ENCODE data around the gene KRTAP13-1.

KRTAP13-1 gene, protein sequence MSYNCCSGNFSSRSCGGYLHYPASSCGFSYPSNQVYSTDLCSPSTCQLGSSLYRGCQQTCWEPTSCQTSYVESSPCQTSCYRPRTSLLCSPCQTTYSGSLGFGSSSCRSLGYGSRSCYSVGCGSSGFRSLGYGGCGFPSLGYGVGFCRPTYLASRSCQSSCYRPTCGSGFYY

DNA sequence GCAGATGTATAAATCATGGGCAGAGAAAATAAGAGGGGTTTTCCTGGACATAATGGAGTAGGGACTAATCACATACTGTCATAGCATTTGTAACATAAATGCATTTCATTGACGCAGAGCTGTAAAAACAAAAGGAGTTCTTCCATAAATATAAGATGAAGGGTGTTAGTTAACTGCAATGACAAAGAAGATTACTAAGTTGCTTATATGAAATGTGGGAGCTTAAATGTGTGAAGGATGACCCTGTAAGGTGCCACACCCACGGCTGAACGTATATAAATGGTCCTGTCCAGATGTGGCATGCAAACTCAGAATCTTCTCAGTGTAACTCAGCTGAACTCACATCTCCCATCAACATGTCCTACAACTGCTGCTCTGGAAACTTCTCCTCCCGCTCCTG is at the start of gene KRTAP13-1:
Gene KRTAP13-1, plus strand, starts transcription at position 301 of the 400 bp plus-strand sequence. Its CDS starts 56 bp downstream, at position 357.
- DNase-seq (ENCODE audit: low spot score) = no peak

DNA sequence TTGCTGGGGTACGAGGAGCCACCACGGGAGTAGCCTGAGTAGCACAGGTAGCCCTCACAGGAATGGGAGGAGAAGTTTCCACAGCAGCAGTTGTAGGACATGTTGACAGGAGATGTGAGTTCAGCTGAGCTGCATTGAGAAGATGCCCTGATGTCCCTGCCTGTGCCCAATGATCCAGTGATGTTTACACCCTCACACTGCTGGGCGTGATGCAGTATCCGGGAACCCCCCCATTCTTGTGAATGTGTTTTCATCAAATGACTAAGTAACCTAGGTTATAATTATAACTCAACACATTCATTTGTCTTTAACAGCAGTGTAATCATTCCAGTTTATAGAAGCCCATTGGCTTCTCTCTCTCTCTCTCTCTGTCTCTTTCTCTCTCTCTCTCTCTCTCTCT is 47.3 kb upstream of the KRTAP13-1 start, which contains the start of gene KRTAP23-1:
Gene KRTAP23-1, minus strand, starts transcription at position 101 of the 400 bp plus-strand sequence. Its CDS starts 0 bp downstream, at position 101.
- no peak for DNase-seq (ENCODE audit: low spot score)

DNA sequence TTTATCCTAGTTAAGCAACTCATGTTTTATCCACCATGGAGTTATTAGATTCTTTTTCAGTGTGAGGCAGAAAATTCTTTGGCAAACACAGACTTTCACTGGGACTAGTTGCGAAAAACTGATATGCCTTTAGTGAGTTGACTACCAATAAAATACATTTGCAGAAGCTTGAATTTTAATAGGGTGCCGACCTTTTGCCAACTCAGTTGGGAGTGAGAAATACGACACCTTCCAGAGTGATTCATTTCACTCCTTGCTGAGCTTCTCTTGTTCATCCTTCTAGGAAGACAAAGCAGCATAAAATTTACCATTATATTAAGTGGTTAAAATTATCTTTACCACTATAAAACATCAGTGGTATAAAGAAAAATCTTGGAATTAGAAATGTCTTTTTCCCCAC is 46.3 kb upstream of the KRTAP13-1 start:
- DNase-seq (ENCODE audit: low spot score) = no peak

DNA sequence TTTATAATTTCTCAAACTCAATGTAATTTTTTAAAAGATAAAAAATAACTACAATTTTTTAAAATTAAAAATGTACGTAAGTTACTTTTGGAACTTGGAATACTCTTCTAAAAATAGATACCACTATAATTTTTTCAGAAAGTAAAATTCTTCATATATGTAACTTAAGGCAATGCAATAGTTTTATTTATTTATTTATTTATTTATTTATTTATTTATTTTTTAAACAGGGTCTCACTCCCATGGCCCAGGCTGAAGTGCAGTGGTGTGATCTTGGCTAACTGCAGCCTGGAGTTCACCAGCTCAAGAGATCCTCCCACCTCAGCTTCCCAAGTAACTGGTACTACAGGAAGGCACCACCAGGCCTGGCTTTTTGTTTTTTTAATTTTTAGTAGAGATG is 44.3 kb upstream of the KRTAP13-1 start:
- DNase-seq (ENCODE audit: low spot score) = no peak

DNA sequence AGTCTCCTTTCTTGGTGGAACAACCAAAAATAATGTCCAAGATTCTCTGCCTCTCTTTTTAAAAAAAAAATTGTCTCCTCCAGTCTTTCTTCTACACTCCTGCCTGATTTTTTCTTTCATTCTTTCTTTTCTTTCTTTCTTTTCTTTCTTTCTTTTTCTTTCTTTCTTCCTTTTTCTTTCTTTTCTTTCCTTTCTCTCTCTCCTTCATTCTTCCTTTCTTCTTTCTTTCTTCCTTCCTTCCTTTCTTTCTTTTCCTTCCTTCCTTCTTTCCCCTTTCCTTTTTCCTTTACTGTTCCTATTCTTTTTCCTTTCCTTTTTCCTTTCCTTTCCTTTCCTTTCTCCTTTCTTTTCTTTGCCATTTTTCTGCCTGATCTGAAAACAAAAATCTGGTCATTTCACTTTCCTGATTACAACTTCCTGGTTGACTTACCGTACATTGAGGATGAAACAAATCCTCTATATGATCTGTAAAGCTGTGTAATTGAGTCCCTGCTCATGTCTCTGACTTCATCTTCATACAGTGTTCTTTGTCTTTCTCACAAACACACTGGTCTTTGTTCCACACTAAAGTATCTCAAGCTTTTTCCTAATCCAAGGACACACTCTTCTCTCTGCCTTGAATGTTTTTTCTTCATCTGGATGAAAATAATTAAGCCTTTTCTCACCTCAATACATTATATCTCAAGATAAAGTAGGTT is 41.4 kb upstream of the KRTAP13-1 start:
- DNase-seq (ENCODE audit: low spot score) = no peak

DNA sequence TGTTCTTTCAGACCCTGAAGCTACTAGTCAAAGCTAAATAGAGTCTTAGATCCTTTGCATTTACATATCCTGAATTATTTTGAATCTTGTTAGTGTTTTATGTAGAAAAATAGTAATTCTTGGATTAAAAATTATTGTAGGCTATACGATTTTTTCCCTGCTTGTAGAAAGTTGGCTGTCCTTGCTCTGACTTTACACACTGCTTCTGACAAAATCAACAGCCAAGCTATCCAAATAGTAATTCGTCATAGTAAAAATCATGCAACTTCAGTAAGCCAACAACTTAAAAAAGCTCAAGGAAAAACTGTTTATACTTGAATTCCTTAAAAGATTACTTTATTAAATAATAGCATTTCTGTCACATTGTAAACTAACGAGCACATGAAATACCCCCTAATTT is 39.9 kb upstream of the KRTAP13-1 start:
- no peak for DNase-seq (ENCODE audit: low spot score)

DNA sequence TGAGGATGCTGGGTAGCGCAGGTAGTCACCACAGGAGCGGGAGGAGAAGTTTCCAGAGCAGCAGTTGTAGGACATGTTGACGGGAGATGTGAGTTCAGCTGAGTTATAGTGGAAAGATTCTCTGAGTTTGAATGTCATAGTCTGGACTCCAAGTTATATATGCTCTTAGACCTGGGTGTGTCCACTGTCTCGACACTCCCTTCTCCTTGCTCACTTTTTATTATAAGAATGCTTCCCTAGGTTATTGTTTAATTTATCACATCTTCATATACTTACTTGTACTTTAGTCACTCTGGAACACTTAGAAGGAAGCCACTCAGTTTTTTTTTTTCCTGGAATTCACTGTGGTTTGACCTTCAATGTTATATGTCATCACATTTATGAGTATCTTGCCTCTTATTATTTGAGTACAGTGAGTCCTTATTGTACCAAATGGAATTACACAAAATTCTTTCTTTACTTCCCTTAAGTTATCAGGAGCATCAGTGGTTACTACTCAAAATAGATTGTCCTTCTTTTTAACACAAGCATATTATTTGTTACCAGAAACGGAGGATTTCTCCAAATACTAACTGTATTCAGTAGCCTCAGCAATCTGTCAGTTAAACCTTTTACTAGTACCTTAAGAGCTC is 23.6 kb upstream of the KRTAP13-1 start, which contains the start of gene KRTAP13-2:
Gene KRTAP13-2, minus strand, starts transcription at position 133 of the 632 bp plus-strand sequence. Its CDS starts 58 bp downstream, at position 75.
- DNase-seq (ENCODE audit: low spot score) = no peak

DNA sequence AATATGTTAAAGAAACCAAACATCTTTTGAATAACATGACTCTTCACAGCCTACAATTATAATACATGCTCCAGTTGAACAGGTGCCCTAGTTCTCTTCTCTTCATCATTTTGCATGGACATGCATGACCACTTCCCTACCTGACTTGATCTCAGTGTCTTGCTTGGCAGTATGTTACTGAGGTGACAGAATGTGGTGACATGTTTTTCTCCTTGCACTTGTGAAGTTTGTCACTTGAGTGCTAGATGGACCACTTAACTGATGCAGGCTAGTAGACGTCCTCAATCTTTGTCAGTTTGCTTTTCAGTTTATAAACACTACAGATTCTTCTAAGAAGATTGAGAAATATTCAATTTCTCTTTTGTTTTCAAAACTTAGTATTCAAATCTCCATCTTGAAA is 13.6 kb upstream of the KRTAP13-1 start:
- no peak for DNase-seq (ENCODE audit: low spot score)

DNA sequence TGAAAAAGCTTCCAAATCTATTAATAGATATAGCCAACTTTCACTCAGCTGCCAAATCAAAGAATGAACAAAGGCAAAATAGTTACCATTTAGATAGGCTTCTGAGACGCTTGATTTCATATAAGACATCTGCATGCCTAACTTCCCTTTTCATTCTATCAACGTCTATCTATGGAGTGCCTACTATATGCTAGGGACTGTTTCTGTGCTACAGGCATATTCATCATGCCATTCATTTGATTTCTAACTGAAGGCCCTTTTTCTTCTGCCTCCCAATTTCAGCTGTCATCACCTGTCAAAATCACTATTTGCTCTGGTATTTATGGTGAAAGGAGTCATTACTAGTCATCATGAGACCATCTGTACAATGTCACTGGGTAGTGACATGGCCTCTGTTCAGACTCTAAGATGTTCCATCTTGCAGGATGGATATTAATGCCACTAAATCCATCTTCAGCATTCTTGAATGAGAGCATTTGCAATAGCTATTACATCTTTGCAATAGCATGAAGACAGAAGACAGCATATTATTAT is 4.3 kb upstream of the KRTAP13-1 start:
- no peak for DNase-seq (ENCODE audit: low spot score)

DNA sequence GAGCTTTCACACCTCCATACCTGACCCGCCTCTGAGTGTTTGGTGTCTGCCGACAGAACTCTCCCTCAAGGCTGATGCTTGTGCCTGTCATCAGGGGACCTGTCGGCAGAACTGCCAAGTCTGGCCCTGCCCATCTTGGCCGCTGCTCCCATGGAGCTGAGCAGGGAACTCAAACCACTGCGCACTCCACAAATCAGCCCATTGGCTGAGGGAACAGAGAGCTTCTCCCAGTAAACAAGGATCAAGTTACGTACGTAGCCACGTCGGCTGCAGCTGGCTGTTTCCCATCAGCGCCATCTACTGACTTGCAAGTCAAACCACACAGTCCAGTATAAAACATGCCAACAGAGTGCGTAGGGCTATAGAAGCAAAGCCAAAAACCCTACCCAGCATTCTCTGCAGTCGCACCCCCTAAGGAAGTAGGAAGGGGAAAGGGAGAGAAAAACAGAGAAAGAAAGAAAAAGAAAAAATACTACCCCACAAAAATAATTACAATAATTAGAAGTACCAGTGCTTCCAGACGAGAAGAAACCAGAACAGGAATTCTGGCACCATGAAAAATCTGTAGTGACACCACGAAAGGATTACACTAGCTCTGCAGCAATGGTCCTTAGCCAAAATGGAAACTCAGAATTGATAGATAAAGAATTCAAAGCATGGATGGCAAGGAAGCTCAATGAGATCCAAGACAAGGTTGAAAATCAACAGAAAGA is 13.1 kb downstream of the KRTAP13-1 start:
- DNase-seq (ENCODE audit: low spot score) = peak; percentile 12

DNA sequence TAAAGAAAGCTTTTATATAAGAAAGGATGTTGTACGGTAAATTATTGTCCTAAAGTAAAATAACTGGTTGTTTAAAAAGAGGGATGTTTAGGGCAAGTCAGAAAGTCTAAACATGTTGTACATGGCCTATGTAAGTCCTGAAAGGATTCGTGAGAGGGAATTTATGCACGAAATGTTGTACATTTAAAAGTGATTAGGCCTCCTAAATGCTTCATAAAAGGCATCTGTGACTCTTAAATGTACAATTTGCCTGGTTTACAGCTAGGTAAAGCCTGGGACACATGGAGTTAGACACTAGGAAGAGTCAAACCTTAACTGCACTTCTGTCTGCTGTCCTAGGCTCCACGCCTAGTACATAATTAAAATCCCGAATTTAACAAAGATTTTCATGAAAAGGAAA is 20.2 kb downstream of the KRTAP13-1 start:
- DNase-seq (ENCODE audit: low spot score) = no peak

DNA sequence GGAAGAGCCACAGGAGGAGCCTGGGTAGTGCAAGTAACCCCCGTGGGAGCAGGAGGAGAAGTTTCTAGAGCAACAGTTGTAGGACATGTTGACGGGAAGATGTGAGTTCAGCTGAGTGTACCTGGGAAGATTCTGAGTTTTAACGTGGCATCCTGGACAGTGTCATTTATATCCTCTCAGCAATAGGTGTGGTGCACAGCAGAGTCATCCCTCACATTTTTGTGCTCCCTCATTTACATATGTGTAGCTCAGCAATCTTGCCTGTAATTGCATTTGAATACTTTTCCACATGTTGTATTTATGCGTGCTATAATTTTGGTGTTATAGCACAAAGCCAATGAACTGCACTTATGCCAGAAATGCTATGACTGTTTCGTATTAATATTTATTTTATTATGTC is 30.0 kb downstream of the KRTAP13-1 start, which contains the start of gene KRTAP13-3:
Gene KRTAP13-3, minus strand, starts transcription at position 101 of the 400 bp plus-strand sequence. Its CDS starts 14 bp downstream, at position 87.
- DNase-seq (ENCODE audit: low spot score) = no peak

DNA sequence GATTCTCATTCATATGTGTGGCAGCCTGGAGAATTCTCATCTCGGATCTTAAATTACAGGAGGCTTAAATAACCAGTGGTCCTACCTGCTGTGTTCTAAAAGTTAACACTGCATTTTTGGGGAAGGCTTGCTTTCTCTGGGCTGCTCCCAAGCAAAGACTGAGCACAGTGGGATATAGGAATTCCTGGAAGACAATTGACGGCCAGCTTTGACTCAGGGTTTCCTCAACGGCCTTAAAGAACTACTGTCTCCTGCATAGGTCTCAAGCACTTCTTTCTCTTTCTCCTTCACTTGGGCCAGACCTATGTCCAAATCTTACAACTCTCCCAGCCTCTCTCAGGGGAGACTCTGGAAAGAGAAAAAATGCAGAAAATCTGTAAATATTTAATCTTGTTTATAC is 30.9 kb downstream of the KRTAP13-1 start:
- no peak for DNase-seq (ENCODE audit: low spot score)

DNA sequence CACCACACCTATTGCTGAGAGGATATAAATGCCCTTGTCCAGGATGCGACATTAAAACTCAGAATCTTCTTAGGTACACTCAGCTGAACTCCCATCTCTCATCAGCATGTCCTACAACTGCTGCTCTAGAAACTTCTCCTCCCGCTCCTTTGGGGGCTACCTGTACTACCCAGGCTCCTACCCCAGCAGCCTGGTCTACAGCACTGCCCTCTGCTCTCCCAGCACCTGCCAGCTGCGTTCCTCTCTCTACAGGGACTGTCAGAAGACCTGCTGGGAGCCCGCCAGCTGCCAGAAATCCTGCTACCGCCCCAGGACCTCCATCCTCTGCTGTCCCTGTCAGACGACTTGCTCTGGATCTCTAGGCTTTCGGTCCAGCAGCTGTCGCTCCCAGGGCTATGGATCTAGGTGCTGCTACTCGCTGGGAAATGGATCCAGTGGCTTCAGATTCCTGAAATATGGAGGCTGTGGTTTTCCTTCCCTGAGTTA is 34.4 kb downstream of the KRTAP13-1 start, which contains the start of gene KRTAP13-4:
Gene KRTAP13-4, plus strand, starts transcription at position 51 of the 486 bp plus-strand sequence. Its CDS starts 56 bp downstream, at position 107.
- no peak for DNase-seq (ENCODE audit: low spot score)

DNA sequence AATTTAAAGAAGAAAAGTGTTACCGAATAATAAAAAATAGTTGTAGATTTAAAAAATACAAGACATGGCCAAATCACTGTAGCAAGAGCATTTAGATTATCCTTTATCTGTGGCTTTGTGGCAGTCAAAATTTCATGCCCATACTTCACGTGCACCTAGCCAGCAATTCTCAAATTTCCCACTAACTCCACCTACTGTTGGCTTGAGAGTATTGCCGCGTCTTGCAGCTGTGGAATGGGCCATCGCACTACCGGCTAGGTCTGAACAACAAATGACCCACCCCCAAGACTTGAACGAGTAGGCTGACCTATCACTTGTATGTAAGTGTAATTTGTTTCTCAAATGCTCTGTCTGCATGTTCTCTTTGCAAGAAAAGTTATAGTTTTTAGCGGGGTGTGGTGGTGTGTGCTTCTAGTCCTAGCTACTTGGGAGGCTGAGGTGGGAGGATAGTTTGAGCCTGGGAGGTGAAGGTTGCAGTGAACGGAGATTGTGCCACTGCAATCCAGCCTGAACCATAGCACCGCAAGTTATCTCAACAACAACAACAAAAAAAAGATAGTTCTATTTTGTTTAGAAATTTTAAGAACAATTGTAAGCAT is 38.3 kb downstream of the KRTAP13-1 start:
- peak; percentile 7 for DNase-seq (ENCODE audit: low spot score)

DNA sequence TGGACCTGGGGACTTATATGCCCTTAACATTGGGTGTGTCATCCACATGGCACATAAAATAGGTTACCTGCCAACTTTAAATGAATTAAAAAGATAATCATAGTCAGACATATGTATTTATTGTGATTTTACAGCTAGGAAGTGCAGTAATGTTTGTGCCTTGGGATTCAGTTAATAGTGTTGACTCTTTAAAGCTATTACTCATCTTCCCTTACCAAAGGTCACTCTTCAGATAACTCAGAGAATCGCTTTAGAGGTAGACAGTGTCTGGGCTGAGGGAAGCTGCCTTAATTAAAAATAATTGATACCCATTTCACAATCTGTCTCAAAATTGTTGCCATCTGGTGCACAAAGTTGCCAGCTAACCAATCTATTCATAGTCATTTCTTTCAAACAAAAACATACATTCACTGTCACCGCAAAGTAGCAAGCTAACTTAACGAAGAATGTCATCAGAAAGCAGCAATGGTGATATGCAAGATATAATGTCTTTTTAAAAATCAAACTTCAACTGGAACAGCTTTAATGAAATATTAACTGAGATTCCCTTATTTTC is 41.3 kb downstream of the KRTAP13-1 start:
- no peak for DNase-seq (ENCODE audit: low spot score)

DNA sequence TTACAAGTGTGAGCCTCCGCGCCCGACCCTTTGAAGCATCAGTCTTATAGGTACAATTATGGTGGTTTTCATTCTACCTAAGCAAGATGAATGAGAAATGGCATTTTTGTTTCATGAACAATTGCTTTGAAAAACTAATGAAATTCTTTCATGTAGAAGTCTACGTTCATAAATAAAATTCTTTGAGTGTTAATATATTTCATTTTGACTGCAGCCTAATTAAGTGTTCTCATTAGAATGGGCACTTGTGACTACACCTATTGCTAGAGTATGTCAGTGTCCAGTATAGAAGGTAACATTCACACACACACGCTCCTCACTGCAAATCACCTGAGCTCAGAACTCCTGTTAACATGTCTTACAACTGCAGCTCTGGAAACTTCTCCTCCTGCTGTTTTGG is 44.1 kb downstream of the KRTAP13-1 start, which contains the start of gene KRTAP15-1:
Gene KRTAP15-1, plus strand, starts transcription at position 301 of the 400 bp plus-strand sequence. Its CDS starts 53 bp downstream, at position 354.
- no peak for DNase-seq (ENCODE audit: low spot score)

DNA sequence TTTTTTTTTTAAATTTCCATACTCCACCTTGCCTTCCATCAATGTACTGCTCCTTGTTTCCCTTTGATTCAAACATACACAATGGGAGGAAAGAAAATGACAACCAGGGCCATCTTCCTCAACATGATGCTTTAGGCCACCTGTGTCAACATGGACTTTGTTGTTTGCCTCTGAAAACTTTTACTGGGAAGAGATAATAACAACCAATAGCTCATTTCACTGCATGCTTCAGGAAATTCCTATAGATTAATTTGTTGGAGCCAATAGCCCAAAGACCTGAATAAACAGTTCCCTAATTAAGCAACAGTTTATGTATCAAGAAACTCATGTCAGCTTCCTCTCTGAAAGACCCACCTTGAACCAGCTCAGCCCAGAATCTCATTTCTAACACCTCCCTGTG is 47.4 kb downstream of the KRTAP13-1 start:
- DNase-seq (ENCODE audit: low spot score) = no peak

DNA sequence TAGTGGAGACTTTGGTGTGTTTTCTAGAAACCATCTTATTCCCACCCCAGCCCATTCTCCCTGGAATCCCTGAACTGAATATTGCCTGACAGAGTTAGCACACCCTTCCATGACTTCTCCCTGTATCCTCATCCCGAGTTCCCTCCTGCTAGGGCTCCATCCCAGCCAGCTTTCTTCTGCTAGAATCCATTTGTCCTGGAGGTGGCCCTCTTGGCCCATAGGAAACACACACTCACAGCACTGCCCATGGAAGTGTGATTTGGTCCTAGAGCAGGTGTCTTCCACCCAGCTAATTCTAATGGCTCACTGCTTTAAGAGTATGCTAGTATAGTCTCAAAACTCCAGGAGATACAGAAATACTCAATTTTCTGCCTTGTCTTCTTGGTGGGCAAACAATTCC is 48.4 kb downstream of the KRTAP13-1 start:
- no peak for DNase-seq (ENCODE audit: low spot score)

Measured in globus pallidus (tissue), 1 donor.